ENCODE measurements around the gene TMEM9B. TPM values are rescaled to one million over a fixed set of nuclear protein-coding genes. Genes with fewer than 3 reads are reported as not detected.

The TMEM9B gene
- total and polyA plus RNA-seq, 2 donors (not counting 1 experiment from before 2014, with no cell fraction given) = 15.0 to 30.4 TPM

DNA sequence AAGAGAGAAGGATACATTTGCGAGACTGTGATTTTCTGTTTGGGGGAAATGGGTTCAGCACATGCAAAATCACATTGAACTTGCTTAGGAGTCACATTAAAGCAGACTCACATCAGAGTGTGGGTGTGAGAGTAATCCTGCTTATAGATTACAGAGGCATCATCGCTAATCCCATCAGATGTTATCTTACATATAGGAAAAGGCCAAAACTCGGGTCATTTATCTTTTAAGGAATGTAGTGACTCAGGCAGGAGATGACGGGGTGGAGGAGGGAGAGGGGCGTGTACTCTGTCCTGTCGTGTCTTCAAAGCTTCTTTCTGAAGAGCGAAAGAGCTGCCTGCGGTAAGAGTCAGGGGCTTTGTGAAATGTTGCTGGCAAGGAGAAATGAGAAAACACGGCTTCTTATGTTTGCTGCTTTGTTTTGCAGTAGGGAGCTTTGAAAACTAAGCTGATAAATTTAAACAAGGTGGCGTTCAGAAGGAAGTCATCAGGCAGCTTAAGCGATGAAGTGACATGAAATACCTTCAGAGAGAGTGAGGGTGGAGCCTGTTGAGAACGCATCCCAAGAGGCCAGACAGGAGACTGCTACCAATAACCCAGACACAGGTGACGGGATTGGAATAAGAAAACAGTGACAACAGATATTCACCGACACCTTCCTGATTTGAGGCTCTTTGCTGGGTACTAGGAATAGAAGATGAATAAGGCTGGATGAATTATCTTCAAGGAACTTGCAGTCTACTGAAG is 29.3 kb downstream of the TMEM9B start:
- Histone ChIP-seq H3K4me3 (ENCODE audit: control extremely low read depth in 1 of 5, extremely low read depth in 1 of 5, insufficient read depth in 1 of 5, low read depth in 2 of 5, low read length in 4 of 5) (no peak overlapping the region), H2AFZ (ENCODE audit: insufficient read depth, low read depth, low read length, poor library complexity, severe bottlenecking) (no peak overlapping the region), H3K79me2 (ENCODE audit: control insufficient read depth, insufficient read depth, low read length) (no peaks in the 10 kb centered on the region), H3K4me2 (replicated peaks; ENCODE audit: low read depth, low read length, poor library complexity, severe bottlenecking) (no peak overlapping the region), H3K4me1 (ENCODE audit: control insufficient read depth in 2 of 2, insufficient read depth in 2 of 2, low read length in 2 of 2) (no peaks in the 10 kb centered on the region), H4K20me1 (ENCODE audit: control insufficient read depth, insufficient read depth, low read length, poor library complexity, severe bottlenecking) (no peaks in the 10 kb centered on the region), H3K27ac (ENCODE audit: low read length in 2 of 2) (no peak overlapping the region), H3K27me3 (replicated peaks in 1 of 4; ENCODE audit: control extremely low read depth in 1 of 4, control insufficient read depth in 3 of 4, insufficient read depth in 4 of 4, low read length in 3 of 4) (no peaks in the 10 kb centered on the region), H3K9ac (ENCODE audit: low read length) (no peak overlapping the region), H3K36me3 (replicated peaks in 1 of 2; ENCODE audit: control extremely low read depth in 1 of 2, control insufficient read depth in 1 of 2, extremely low read depth in 1 of 2, insufficient read depth in 2 of 2, low read length in 1 of 2) (no peaks in the 10 kb centered on the region), H3K9me3 (ENCODE audit: control extremely low read depth in 1 of 3, control insufficient read depth in 2 of 3, insufficient read depth in 1 of 3, low read length in 2 of 3) (no peaks in the 10 kb centered on the region)
- ChIA-PET POLR2A (no interaction called here), CTCF (interaction anchor here (0.5 kb wide), 1 partner anchor 312 kb away, joined by 3 read pairs; no protein-coding TSS in a partner anchor)
- no peak for TF ChIP-seq EZH2 (IDR thresholded peaks at IDR 0.05; ENCODE audit: borderline replicate concordance, insufficient read depth, low read depth, low read length, poor library complexity, severe bottlenecking)
- TF ChIP-seq, protein P1, sequence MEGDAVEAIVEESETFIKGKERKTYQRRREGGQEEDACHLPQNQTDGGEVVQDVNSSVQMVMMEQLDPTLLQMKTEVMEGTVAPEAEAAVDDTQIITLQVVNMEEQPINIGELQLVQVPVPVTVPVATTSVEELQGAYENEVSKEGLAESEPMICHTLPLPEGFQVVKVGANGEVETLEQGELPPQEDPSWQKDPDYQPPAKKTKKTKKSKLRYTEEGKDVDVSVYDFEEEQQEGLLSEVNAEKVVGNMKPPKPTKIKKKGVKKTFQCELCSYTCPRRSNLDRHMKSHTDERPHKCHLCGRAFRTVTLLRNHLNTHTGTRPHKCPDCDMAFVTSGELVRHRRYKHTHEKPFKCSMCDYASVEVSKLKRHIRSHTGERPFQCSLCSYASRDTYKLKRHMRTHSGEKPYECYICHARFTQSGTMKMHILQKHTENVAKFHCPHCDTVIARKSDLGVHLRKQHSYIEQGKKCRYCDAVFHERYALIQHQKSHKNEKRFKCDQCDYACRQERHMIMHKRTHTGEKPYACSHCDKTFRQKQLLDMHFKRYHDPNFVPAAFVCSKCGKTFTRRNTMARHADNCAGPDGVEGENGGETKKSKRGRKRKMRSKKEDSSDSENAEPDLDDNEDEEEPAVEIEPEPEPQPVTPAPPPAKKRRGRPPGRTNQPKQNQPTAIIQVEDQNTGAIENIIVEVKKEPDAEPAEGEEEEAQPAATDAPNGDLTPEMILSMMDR (IDR thresholded peaks at IDR 0.05) = no peak
- DNase-seq (no peak), ATAC-seq (ENCODE audit: low read depth) (no peak)
- intact Hi-C loops (cut with micrococcal nuclease) = no loop called here
- Mint-ChIP-seq H3K27ac (no peak overlapping the region), H3K4me1 (peaks cover 3% of the 10 kb centered on the region), H3K9me3 (ENCODE audit: insufficient read depth) (no peaks in the 10 kb centered on the region), H3K4me3 (no peak overlapping the region), H3K27me3 (peaks cover 4% of the 10 kb centered on the region)
- 85% methylated on average over 12 of the region's 14 CpGs for WGBS (ENCODE audit: insufficient coverage)

DNA sequence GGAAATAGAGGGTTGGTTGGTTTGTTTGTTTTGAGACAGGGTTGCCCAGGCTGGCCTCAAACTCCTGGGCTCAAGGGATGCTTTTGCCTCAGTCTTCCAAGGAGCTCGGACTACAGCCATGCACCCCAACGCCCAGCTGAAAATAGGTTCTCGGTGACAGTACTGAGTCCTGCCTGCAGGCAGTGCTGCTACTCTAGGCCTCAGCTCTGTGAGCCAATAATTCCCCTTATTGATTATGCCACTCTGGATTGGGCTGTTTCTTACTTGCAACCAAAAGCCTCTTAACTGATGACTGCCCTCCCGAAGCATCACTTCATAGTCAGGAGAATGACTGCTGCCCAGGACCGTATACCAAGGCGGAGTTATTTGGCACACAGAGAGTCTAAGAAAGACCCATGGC is 30.3 kb downstream of the TMEM9B start:
- H2AFZ ChIP-seq (ENCODE audit: insufficient read depth, low read depth, low read length, poor library complexity, severe bottlenecking) = no peak overlapping the region
- no peaks in the 10 kb centered on the region for H3K4me1 ChIP-seq (ENCODE audit: control insufficient read depth in 2 of 2, insufficient read depth in 2 of 2, low read length in 2 of 2)
- no peaks in the 10 kb centered on the region for H3K36me3 ChIP-seq (replicated peaks in 1 of 2; ENCODE audit: control extremely low read depth in 1 of 2, control insufficient read depth in 1 of 2, extremely low read depth in 1 of 2, insufficient read depth in 2 of 2, low read length in 1 of 2)
- Mint-ChIP-seq H3K27me3 (no peaks in the 10 kb centered on the region), H3K9me3 (ENCODE audit: insufficient read depth) (no peaks in the 10 kb centered on the region), H3K4me3 (no peak overlapping the region), H3K4me1 (peaks cover 3% of the 10 kb centered on the region), H3K27ac (no peak overlapping the region)
- H3K79me2 ChIP-seq (ENCODE audit: control insufficient read depth, insufficient read depth, low read length) = no peaks in the 10 kb centered on the region
- H3K27me3 ChIP-seq (replicated peaks in 1 of 4; ENCODE audit: control extremely low read depth in 1 of 4, control insufficient read depth in 3 of 4, insufficient read depth in 4 of 4, low read length in 3 of 4) = no peaks in the 10 kb centered on the region
- TF ChIP-seq, protein P1 (IDR thresholded peaks at IDR 0.05) = no peak
- no peak for TF ChIP-seq EZH2 (IDR thresholded peaks at IDR 0.05; ENCODE audit: borderline replicate concordance, insufficient read depth, low read depth, low read length, poor library complexity, severe bottlenecking)
- H3K9me3 ChIP-seq (ENCODE audit: control extremely low read depth in 1 of 3, control insufficient read depth in 2 of 3, insufficient read depth in 1 of 3, low read length in 2 of 3) = no peaks in the 10 kb centered on the region
- POLR2A ChIA-PET = no interaction called here
- H3K9ac ChIP-seq (ENCODE audit: low read length) = no peak overlapping the region
- no peak overlapping the region for H3K27ac ChIP-seq (ENCODE audit: low read length in 2 of 2)
- 95% methylated on average over 6 of the region's 6 CpGs for WGBS (ENCODE audit: insufficient coverage)
- intact Hi-C loops (cut with micrococcal nuclease) = no loop called here
- ATAC-seq (ENCODE audit: low read depth) (no peak), DNase-seq (no peak)
- CTCF ChIA-PET = no interaction called here
- H3K4me2 ChIP-seq (replicated peaks; ENCODE audit: low read depth, low read length, poor library complexity, severe bottlenecking) = no peak overlapping the region
- H4K20me1 ChIP-seq (ENCODE audit: control insufficient read depth, insufficient read depth, low read length, poor library complexity, severe bottlenecking) = no peaks in the 10 kb centered on the region
- H3K4me3 ChIP-seq (ENCODE audit: control extremely low read depth in 1 of 5, extremely low read depth in 1 of 5, insufficient read depth in 1 of 5, low read depth in 2 of 5, low read length in 4 of 5) = no peak overlapping the region

Data from B cell (primary cell).